GM23248 (cell line): ENCODE measurements around the gene KLF4. TPM values are rescaled to one million over a fixed set of nuclear protein-coding genes. Genes with fewer than 3 reads are reported as not detected.

Experiments
- DNase-seq: peaks from one replicate; pipeline ENCODE4 v3.0.0-alpha.2; 2015
- H2AFZ ChIP-seq: fragments of 200-600 bp; sonication (generic); 2 replicates; pipeline ENCODE4 v1.6.1; 2016; ENCODE audit warnings: antibody characterized with exemption
- H3F3A ChIP-seq: fragments of 200-600 bp; sonication (generic); 2 replicates; pipeline ENCODE4 v1.6.1; 2016; ENCODE audit warnings: mild to moderate bottlenecking, antibody characterized with exemption, mixed run types; ENCODE audit not compliant: insufficient read depth
- H3K27ac ChIP-seq: fragments of 200-600 bp; sonication (generic); 2 replicates; pipeline ENCODE4 v1.5.1; 2016; ENCODE audit warnings: mild to moderate bottlenecking
- H3K27me3 ChIP-seq: fragments of 200-600 bp; sonication (generic); replicated peaks from 2 replicates; pipeline ENCODE4 v1.6.1; 2016; ENCODE audit warnings: mild to moderate bottlenecking; ENCODE audit not compliant: insufficient read depth
- H3K36me3 ChIP-seq: fragments of 200-600 bp; sonication (generic); 2 replicates; pipeline ENCODE4 v1.6.1; 2016; ENCODE audit warnings: low read depth, mild to moderate bottlenecking
- H3K4me1 ChIP-seq: fragments of 200-600 bp; sonication (generic); 2 replicates; pipeline ENCODE4 v1.6.1; 2016; ENCODE audit warnings: mild to moderate bottlenecking; ENCODE audit not compliant: insufficient read depth
- H3K4me2 ChIP-seq: fragments of 200-600 bp; sonication (generic); one replicate; pipeline ENCODE4 v1.6.1; 2016; ENCODE audit warnings: mild to moderate bottlenecking; ENCODE audit not compliant: unreplicated experiment
- H3K4me3 ChIP-seq: fragments of 200-600 bp; sonication (generic); 2 replicates; pipeline ENCODE4 v1.5.1; 2016; ENCODE audit warnings: mild to moderate bottlenecking
- H3K79me2 ChIP-seq: fragments of 200-600 bp; sonication (generic); 2 replicates; pipeline ENCODE4 v1.6.1; 2016; ENCODE audit warnings: mild to moderate bottlenecking; ENCODE audit not compliant: insufficient read depth
- H3K9ac ChIP-seq: fragments of 200-600 bp; sonication (generic); 2 replicates; pipeline ENCODE4 v1.6.1; 2016; ENCODE audit warnings: mild to moderate bottlenecking
- H3K9me2 ChIP-seq: fragments of 200-600 bp; sonication (generic); 2 replicates; pipeline ENCODE4 v1.6.1; 2016; ENCODE audit warnings: mixed run types, mild to moderate bottlenecking, moderate library complexity; ENCODE audit not compliant: insufficient read depth
- H3K9me3 ChIP-seq: fragments of 200-600 bp; sonication (generic); one replicate; pipeline ENCODE4 v1.6.1; 2017; ENCODE audit warnings: low read depth
- H4K20me1 ChIP-seq: fragments of 200-600 bp; sonication (generic); 2 replicates; pipeline ENCODE4 v1.6.0; 2016; ENCODE audit not compliant: insufficient read depth
- EZH2 ChIP-seq: fragments of 200-600 bp; sonication (generic); IDR thresholded peaks from 2 replicates; pipeline ENCODE4 v1.6.1; 2018; ENCODE audit warnings: antibody characterized with exemption, mild to moderate bottlenecking; ENCODE audit not compliant: insufficient read depth, poor library complexity, severe bottlenecking
- EZH2phosphoT487 ChIP-seq: fragments of 200-600 bp; sonication (generic); IDR thresholded peaks from 2 replicates; pipeline ENCODE4 v1.6.1; 2018; ENCODE audit warnings: antibody characterized with exemption, moderate library complexity, mild to moderate bottlenecking, low read depth; ENCODE audit not compliant: insufficient read depth
- WGBS, 2 experiments: methylation state at CpG; one replicate each; pipeline ENCODE4 v1.1.6; 2015 to 2017; ENCODE audit warnings: low lambda C conversion rate in 2 of 2, low coverage in 1 of 2; ENCODE audit errors: missing lambda C conversion rate in 2 of 2; 5-methylcytosine and 5-hydroxymethylcytosine counted together
- in situ Hi-C: fragments of 300-500 bp; cut with MboI; formaldehyde crosslinking; loops from 2 replicates; pipeline ENCODE4 v1.15.0; 2020
- polyA plus RNA-seq: library from polyadenylated mRNA; unstranded; fragments of >200 nt; fragmentation: Nextera tagmentation; extraction: Ambion mirVana; gene quantifications from 2 replicates; pipeline ENCODE4 v1.2.1, GENCODE V29; 2016
- total RNA-seq: library from RNA; depleted of rRNA; stranded (reverse); fragments of >200 nt; shearing (Covaris generic); gene quantifications from 2 replicates; pipeline ENCODE4 v1.2.3, GENCODE V29; 2014

KLF4 gene
- total and polyA plus RNA-seq, 2 experiments from 2014 or later = 14.6 to 38.6 TPM

DNA sequence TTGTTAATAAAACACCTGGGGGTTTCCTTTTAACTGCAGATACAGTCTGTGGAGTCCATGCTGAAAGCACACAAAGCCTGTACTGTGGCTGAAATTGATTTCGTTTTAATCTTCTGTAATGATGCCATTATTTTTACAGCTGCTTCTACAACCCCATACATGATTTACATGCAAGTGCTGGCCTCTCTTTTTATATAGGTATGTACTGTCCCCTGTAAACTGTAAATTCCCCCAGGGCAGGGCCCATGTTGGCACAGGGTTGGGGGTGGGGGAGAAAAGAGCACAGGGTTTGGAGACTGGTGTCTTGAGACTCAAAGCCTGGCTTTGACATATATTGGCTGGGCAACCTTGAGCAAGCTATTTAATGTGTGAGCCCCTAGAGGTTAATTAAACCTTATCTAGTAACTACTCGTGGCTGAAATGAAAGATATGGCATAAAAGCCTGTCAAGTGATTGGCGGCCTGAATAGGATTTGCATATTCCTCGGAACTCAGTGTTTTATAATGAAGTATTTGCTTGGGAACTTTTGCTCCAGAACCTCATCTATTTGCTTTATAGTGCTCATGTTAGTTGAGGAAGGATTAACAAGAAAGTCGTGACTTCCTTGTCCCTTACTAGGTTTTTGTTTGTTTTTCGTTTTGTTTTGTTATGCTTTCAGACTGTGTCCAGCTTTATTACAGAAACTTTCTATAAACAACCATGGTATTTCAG, 34.0 kb downstream of the KLF4 start:
- no peak for DNase-seq
- H3K9me3 ChIP-seq = no peaks in the 10 kb centered on the region
- no peaks in the 10 kb centered on the region for H3K36me3 ChIP-seq
- WGBS, 2 experiments = 55 to 57% methylated on average over 6 of the region's 6 CpGs
- H3K9ac ChIP-seq = no peak overlapping the region
- H3K27me3 ChIP-seq = no peaks in the 10 kb centered on the region; the same call in 1 of the 2 replicates
- no peak overlapping the region for H3K4me3 ChIP-seq
- no peak overlapping the region for H3K4me2 ChIP-seq
- no peaks in the 10 kb centered on the region for H4K20me1 ChIP-seq
- no peak overlapping the region for H3K27ac ChIP-seq
- in situ Hi-C loops = no loop called here
- no peak overlapping the region for H2AFZ ChIP-seq
- H3K4me1 ChIP-seq = no peaks in the 10 kb centered on the region
- H3K9me2 ChIP-seq = no peaks in the 10 kb centered on the region
- no peak for TF ChIP-seq EZH2
- TF ChIP-seq EZH2phosphoT487 = no peak
- H3K79me2 ChIP-seq = no peaks in the 10 kb centered on the region
- no peaks in the 10 kb centered on the region for H3F3A ChIP-seq

DNA sequence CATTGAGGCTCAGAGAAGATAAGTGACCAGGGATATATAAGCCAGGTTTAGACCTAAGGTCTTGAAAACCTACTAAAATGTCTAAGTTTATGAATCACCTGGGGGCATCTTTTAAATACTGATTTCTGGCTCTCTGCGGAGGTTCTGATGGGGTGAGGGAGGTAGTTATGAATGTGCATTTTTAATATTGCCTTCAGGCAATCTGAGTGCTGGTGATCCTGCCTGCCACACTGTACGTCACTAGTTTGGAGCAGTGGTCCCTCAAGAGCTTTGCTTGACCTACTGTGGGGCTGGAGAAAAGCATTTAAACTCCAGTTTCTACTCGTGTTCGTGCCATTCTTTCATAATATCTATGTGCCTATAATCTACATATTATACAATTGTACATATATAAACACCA, 36.1 kb downstream of the KLF4 start:
- Histone ChIP-seq H3K4me3 (no peak overlapping the region), H3K27me3 (no peaks in the 10 kb centered on the region; the same call in 1 of the 2 replicates), H3K27ac (no peak overlapping the region), H3K4me1 (no peaks in the 10 kb centered on the region), H3K79me2 (no peaks in the 10 kb centered on the region), H3K9me3 (no peaks in the 10 kb centered on the region), H2AFZ (no peak overlapping the region), H3K4me2 (no peak overlapping the region), H4K20me1 (no peaks in the 10 kb centered on the region), H3K9me2 (no peaks in the 10 kb centered on the region), H3K36me3 (no peaks in the 10 kb centered on the region), H3K9ac (no peak overlapping the region), H3F3A (no peaks in the 10 kb centered on the region)
- 72 to 75% methylated on average over 4 of the region's 4 CpGs for WGBS, 2 experiments
- DNase-seq = no peak
- no peak for TF ChIP-seq EZH2
- TF ChIP-seq EZH2phosphoT487 = no peak
- in situ Hi-C loops = no loop called here

DNA sequence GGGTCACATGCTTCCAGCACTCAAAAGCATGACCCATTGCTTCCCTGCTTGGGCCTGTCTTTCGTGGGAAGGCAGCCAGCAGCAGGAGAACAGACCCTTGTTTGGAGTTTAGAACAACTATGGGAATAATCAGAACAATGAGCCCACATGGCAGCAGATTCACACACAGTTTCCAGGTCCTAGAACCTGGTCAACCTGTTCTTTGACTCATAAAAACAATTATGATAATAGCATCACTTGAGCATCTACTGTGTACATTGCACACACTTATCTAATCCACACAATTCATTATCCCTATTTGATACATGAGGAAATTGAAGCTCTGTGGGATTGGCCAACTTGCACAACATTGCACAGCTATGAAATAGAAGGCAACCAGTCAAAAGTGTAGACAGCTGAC, 41.7 kb downstream of the KLF4 start:
- Histone ChIP-seq H3K9me3 (no peaks in the 10 kb centered on the region), H3K79me2 (no peaks in the 10 kb centered on the region), H3K36me3 (no peaks in the 10 kb centered on the region), H3K27me3 (no peaks in the 10 kb centered on the region), H3F3A (no peaks in the 10 kb centered on the region), H3K9ac (no peak overlapping the region), H2AFZ (no peak overlapping the region), H3K4me3 (no peak overlapping the region), H3K4me2 (no peak overlapping the region), H4K20me1 (no peaks in the 10 kb centered on the region), H3K4me1 (no peaks in the 10 kb centered on the region), H3K27ac (no peak overlapping the region), H3K9me2 (no peaks in the 10 kb centered on the region)
- TF ChIP-seq EZH2 (no peak), EZH2phosphoT487 (no peak)
- 27 to 33% methylated on average over 1 of the region's 1 CpG for WGBS, 2 experiments
- DNase-seq = no peak
- in situ Hi-C loops = loop anchor here (25.0 kb wide), 1 partner anchor 1314 kb away; no protein-coding TSS in a partner anchor

DNA sequence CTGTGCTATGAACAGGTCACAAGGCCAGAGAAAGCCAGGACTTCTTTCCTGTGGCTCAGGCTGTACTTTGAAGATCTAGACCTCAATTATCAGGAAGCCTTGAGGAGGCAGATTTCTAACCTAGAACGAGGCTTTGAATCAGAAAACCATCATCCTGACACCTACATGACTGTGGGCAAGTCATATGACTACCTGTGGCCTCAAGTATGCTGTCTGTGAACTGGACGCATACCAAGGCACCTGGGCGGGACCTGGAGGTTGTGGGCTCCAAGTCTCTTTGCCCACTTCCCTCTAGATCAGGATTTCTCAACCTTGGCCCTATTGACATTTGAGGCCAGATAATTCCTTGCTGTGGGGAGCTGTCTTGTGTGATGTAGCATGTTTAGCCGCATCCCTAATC, 42.5 kb downstream of the KLF4 start:
- no peaks in the 10 kb centered on the region for H4K20me1 ChIP-seq
- WGBS, 2 experiments = 77 to 80% methylated on average over 4 of the region's 4 CpGs
- in situ Hi-C loops = loop anchor here (25.0 kb wide), 1 partner anchor 1315 kb away; no protein-coding TSS in a partner anchor

More for the DNA sequence above, 42.5 kb downstream of the KLF4 start:
- DNase-seq = no peak
- Histone ChIP-seq H3K9me2 (no peaks in the 10 kb centered on the region), H3K27me3 (no peaks in the 10 kb centered on the region), H3K79me2 (no peaks in the 10 kb centered on the region), H3K36me3 (no peaks in the 10 kb centered on the region), H3K27ac (no peak overlapping the region), H3K4me3 (no peak overlapping the region), H3K9me3 (no peaks in the 10 kb centered on the region), H3F3A (no peaks in the 10 kb centered on the region), H3K4me1 (no peaks in the 10 kb centered on the region), H3K4me2 (no peak overlapping the region), H3K9ac (no peak overlapping the region), H2AFZ (no peak overlapping the region)
- no peak for TF ChIP-seq EZH2phosphoT487
- TF ChIP-seq EZH2 = no peak
